Adipocyte (in vitro differentiated cells): ENCODE data around the gene KRT3.

ENCODE experiments used
- DNase-seq: peaks from one replicate; pipeline ENCODE4 v3.0.0-alpha.2; 2015; ENCODE audit warnings: low read depth
- H3K27me3 ChIP-seq: replicated peaks from 2 replicates; pipeline ENCODE4 v1.7.0; 2013; ENCODE audit warnings: mild to moderate bottlenecking, low read length, moderate library complexity; ENCODE audit not compliant: control insufficient read depth, insufficient read depth
- H3K36me3 ChIP-seq: 2 replicates; pipeline ENCODE4 v1.7.0; 2013; ENCODE audit warnings: low read length, mild to moderate bottlenecking, moderate library complexity; ENCODE audit not compliant: control insufficient read depth, insufficient read depth, severe bottlenecking
- H3K4me1 ChIP-seq: 2 replicates; pipeline ENCODE4 v1.7.0; 2013; ENCODE audit warnings: mild to moderate bottlenecking, low read length, moderate library complexity; ENCODE audit not compliant: control insufficient read depth, insufficient read depth
- H3K4me3 ChIP-seq: 2 replicates; pipeline ENCODE4 v1.7.0; 2013; ENCODE audit warnings: mild to moderate bottlenecking, low read length, moderate library complexity
- H3K9ac ChIP-seq: 2 replicates; pipeline ENCODE4 v1.7.0; 2013; ENCODE audit warnings: mild to moderate bottlenecking, low read length, moderate library complexity
- H3K9me3 ChIP-seq: 2 replicates; pipeline ENCODE4 v1.7.0; 2013; ENCODE audit warnings: mild to moderate bottlenecking, low read length, moderate library complexity; ENCODE audit not compliant: control insufficient read depth

Gene KRT3

DNA sequence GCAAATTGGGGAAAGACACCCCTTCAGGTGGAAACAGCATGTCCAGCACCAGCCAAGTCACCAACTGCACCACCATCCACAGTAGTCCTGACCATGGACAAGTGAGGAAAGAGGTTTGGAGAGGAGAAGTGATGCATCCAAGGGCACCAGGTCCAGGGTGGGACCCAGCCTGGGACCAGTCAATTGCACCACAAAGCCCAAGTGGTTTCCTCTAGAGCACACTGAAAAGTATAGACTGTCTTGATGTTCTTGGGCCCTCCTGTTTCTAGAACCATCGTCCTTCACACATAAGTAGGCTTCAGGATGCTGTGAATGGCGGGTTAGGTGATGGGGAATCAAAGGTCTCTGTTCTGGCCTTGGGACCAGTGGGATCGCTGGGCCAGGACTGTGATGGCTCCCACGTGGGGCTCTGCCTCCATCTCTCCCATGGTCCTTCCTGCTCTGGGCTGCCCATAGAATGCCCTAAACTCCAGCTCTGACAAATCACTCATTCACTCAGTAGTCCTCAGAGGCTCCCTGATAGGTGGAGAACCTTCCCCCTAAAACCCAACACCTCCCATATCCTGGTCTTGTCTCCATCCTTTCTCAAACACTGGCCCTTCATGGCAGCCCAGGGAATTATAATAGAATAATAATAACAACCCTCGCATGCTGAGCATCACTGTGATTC lies 29.0 kb upstream of the KRT3 start:
- Histone ChIP-seq H3K27me3 (peaks cover 19% of the 10 kb centered on the region), H3K4me1 (peaks cover 27% of the 10 kb centered on the region), H3K9me3 (no peaks in the 10 kb centered on the region), H3K4me3 (no peak overlapping the region), H3K9ac (no peak overlapping the region), H3K36me3 (peaks cover 3% of the 10 kb centered on the region)
- DNase-seq, result no peak

DNA sequence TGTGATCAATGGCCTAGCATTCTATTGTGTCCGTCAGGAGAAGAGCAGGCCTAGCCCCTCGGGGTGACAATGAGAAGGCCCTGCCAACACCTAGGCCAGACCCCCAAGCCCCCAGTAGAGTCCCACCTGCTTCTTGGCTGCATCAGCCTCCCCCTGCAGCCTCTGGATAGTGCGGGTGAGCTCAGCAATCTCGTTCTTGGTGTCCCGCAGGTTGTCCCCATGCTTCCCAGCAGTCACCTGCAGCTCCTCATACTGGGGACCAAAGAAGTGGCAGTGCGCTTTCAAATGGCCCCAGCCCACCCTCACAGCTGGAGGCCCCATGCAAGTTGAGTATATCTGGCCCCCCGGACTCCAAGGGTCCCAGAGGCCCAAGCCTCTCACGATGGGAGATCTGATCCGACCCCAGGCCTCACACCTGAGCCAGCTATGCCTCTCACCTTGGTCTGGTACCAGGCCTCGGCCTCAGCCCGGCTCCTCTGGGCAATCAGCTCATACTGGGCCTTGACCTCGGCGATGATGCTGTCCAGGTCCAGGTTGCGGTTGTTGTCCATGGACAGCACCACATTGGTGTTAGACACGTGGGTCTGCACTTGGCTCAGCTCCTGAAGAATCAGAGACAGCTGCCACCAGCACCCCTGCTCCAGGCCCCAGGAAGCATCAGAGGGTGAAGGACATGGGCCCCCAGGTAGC lies 28.0 kb upstream of the KRT3 start:
- Histone ChIP-seq H3K27me3 (peaks cover 22% of the 10 kb centered on the region), H3K4me3 (no peak overlapping the region), H3K36me3 (peaks cover 3% of the 10 kb centered on the region), H3K9ac (no peak overlapping the region), H3K9me3 (no peaks in the 10 kb centered on the region), H3K4me1 (peaks cover 21% of the 10 kb centered on the region)
- DNase-seq, result no peak

DNA sequence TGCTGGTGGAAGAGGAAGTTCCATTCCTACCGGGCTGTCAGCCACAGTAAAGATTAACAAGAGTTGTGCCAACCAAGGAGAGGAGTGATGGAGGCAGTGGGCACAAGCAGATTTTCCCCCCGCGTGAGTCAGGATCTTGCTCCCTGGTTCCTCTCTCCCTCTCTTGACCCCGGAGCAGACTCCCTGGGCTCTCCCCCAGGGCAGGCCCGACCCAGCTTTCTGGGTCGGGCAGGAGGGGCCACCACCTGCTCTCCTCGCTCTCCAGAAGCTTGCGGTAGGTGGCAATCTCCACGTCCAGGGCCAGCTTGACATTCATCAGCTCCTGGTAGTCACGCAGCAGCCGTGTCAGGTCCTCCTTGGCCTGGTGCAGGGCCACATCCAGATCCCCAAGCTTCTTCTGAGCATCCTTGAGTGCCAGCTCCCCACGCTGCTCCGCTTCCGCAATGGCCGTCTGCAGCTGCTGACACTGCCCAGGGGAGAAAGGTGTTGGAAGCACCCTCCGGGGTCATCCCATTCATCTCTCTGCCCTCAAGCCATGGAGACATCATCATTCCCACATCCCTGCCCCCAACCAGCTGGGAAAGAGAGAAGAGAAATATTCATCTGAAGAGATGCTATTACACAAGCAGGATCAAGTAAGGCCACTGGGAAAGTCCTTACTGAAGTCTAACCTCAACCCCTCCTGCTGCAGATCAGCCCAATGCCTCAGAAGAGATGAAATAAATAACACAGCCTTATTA lies 27.0 kb upstream of the KRT3 start:
- H3K9me3 ChIP-seq, result no peaks in the 10 kb centered on the region
- DNase-seq, result no peak
- peaks cover 3% of the 10 kb centered on the region for H3K36me3 ChIP-seq
- H3K9ac ChIP-seq, result no peak overlapping the region
- H3K4me1 ChIP-seq, result peaks cover 12% of the 10 kb centered on the region
- no peak overlapping the region for H3K4me3 ChIP-seq
- peaks cover 27% of the 10 kb centered on the region for H3K27me3 ChIP-seq

DNA sequence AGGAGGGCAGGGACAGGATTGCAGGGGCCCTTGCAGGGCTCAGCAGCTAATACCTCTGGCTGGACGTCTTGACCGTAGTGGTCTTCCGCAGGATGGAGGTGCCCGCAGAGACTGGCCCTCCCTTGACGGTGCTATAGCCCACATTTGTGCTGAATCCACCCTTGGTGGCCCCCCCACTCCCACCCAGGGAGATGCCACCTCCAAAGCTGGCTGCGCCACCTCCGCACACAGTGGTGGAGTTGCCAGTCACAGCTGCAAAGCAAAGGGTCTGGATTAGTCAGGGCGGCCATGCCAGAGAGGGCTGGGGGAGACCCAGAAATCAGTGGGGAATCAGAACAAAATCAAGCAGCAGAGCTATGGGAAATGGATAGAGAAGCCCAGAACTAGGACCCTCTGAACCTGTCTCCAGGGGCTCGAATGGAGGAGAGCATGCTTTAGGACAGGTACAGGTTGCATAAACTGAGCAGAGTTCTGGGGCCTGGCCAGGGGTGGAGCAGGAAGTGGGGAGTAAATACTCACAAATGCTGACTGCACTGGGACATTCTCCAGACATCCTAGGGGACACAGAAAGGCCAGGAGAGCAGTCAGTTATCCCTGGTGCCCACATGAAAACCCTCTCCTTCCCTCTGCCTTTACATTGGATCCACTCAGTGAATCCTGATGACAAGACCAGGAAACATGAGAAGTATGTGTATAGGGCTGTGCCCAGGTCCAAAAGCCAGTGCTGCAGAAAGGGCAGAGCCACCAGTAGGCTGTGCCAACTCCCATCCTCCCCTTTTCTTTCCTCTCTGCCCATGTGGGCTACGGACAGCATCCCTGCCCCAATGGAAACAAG lies 26.1 kb upstream of the KRT3 start:
- no peak overlapping the region for H3K9ac ChIP-seq
- H3K9me3 ChIP-seq, result no peaks in the 10 kb centered on the region
- no peak overlapping the region for H3K4me3 ChIP-seq
- peaks cover 7% of the 10 kb centered on the region for H3K4me1 ChIP-seq
- H3K36me3 ChIP-seq, result peaks cover 3% of the 10 kb centered on the region
- DNase-seq, result peak; percentile 30
- H3K27me3 ChIP-seq, result peaks cover 36% of the 10 kb centered on the region

DNA sequence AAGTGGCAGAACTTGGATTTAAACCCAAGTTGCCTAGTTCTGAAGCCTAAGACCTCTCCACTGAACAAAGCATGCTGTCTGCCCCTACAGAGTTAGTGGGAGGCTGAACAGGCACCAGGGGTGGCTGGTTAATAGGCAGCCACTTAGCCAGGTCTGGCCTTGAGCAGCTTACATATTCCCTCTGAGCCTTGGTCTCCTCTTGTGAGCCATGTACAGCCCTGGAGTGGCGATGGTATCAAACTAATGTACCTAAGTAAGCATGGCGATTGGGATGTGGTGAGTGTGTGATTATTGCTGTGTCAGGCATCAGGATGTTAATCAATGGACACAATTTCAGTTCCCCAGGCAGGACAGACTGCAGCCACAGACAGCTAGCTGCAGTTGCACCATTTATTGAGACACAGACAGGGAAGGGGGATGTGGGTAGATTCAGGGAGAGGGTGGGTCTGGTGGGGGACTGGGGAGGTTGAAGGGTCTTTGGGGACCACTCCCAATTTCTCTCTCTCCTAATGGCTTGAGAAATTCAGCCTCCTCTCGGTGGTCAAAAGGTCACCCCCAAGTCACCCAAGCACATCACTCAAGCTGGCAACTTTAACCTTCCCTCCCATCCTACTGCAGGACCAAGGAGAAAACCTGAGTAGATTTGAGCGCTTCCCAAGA lies 25.3 kb upstream of the KRT3 start:
- Histone ChIP-seq H3K9me3 (no peaks in the 10 kb centered on the region), H3K4me3 (no peak overlapping the region), H3K9ac (no peak overlapping the region), H3K4me1 (peaks cover 7% of the 10 kb centered on the region), H3K27me3 (peaks cover 39% of the 10 kb centered on the region), H3K36me3 (peaks cover 3% of the 10 kb centered on the region)
- no peak for DNase-seq

DNA sequence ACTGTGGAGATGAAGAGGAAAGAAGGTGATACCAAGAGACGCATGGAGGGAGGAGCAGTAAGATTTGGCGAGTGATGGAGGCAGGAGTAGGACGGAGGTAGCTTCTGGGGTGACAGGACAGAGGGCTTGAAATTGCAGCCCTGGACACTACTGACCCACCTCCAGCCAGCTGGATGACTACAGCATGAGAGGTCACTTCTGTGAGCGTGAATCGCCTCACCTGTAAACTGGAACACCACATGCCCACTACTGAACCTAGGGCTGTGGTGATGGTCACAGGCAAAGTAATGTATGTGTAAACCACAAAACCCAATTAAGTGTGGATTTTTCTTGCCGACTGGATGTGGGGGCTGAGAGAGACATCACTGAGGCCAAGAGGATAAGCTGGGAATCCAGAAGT lies 24.6 kb upstream of the KRT3 start:
- no peak overlapping the region for H3K9ac ChIP-seq
- peaks cover 3% of the 10 kb centered on the region for H3K36me3 ChIP-seq
- H3K27me3 ChIP-seq, result peaks cover 39% of the 10 kb centered on the region
- H3K9me3 ChIP-seq, result no peaks in the 10 kb centered on the region
- H3K4me3 ChIP-seq, result no peak overlapping the region
- no peak for DNase-seq
- H3K4me1 ChIP-seq, result peaks cover 7% of the 10 kb centered on the region

DNA sequence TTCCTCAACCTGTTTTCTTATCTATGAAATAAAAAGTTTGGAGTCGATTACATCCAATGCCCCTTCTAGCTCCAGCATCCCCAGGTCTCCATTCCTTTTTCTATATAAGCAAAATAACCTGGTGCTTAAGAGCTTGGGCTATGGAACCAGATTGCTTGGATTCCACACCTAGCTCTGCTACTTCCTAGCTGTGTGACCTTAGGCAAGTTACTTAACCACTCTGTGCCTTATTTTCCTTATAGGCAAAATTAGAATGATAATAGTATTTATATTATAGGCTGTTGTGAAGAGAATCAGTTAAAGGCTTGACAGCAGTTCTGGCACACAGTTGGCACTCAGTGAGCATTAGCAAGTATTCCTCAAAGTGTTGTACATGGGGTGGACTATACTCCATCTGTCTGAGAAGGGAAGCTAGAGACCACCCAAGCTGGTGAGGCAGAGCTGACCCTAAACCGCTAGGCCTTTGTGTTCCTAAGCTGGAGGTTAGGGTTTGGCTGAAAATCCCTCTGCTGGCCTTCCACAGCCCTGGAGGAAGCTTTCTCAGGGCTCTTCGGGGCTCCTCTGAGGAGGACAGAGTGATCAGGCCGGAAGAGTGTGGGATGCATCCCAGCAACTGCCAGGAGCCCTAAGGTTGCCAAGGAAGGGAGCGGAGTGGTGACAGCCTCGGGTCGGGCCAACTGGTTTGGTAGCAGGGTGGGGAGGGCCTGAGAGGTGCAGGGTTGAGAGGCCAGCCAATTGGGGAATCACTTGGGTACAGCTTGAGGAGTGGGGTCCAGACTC lies 24.0 kb upstream of the KRT3 start:
- Histone ChIP-seq H3K4me1 (peaks cover 7% of the 10 kb centered on the region), H3K4me3 (no peak overlapping the region), H3K9ac (no peak overlapping the region), H3K27me3 (peaks cover 39% of the 10 kb centered on the region), H3K9me3 (no peaks in the 10 kb centered on the region), H3K36me3 (peaks cover 3% of the 10 kb centered on the region)
- no peak for DNase-seq

DNA sequence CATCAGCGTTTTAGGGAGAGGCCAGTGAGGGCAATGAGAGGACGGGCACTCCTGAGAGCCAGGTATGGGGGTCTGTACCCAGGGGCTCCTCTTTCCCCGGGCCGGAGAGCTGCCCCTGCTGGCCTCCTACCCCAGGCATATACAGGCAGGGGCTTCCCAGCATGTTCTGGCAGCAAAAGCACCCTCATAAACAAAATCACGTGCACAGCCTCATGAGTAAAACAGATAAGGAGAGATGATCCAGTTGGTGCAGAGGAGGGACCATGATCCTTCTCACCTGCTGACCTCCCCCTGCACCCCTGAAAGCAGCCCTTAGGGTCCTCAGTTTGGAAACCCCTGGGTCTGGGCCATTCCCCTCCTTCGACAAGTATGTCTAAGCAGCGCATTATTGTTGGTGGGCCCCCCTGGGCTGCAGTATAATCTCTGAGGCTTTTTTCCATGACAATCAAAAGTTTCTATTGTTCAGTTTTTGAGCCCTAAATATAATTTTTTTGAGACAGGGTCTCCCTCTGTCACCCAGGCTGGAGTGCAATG lies 23.0 kb upstream of the KRT3 start:
- H3K4me1 ChIP-seq, result peaks cover 7% of the 10 kb centered on the region
- peaks cover 39% of the 10 kb centered on the region for H3K27me3 ChIP-seq
- H3K36me3 ChIP-seq, result peaks cover 3% of the 10 kb centered on the region
- no peaks in the 10 kb centered on the region for H3K9me3 ChIP-seq
- H3K9ac ChIP-seq, result no peak overlapping the region
- DNase-seq, result no peak
- H3K4me3 ChIP-seq, result no peak overlapping the region

DNA sequence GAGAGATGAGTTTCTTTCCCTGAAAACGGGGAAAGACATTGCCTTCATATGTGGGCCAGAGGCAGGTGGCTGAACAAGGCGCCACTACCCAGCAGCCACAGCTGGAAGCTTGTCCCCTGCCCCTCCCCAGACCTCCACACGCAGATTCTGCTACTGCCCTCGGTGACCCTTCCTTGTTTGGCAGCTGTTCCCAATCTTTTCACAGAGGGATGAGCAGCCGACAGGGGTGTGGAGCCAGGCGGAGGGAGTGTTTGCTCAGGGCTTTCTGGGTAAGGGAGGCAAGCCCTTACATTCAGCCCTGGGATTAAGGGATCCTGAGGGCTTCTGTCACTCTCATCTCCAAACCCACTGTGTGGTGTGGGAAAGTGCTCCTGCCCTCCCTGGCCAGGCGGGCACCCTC lies 22.5 kb upstream of the KRT3 start:
- Histone ChIP-seq H3K36me3 (peaks cover 3% of the 10 kb centered on the region), H3K27me3 (peaks cover 44% of the 10 kb centered on the region), H3K9me3 (no peaks in the 10 kb centered on the region), H3K4me1 (peaks cover 7% of the 10 kb centered on the region), H3K9ac (no peak overlapping the region), H3K4me3 (no peak overlapping the region)
- no peak for DNase-seq

DNA sequence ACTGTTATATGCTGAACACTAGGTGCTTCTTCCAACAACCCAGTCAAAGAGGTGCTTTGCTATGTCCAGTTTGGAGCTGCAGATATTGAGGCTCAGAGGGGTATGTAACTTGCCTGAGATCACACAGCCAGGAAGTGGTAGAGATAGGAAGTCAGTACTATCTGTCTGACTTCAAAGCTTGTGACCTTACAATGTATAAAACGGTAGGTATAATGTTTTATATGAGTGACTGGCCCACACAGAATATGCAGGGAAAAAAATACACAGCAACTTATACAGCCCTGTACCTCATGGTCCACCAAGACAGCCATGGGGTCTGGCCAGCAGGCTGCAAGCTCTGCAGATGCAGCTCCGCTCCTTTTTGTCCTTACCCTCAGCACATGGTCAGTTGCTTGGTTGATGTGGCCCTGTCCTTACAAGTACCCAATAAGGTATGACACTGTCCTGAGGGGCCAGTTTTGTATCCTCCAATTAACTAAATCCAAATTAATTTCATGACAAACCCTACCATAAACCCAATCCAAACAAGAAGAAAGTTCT lies 21.9 kb upstream of the KRT3 start:
- peaks cover 7% of the 10 kb centered on the region for H3K4me1 ChIP-seq
- DNase-seq, result no peak
- no peaks in the 10 kb centered on the region for H3K9me3 ChIP-seq
- peaks cover 47% of the 10 kb centered on the region for H3K27me3 ChIP-seq
- H3K9ac ChIP-seq, result no peak overlapping the region
- H3K4me3 ChIP-seq, result no peak overlapping the region
- peaks cover 3% of the 10 kb centered on the region for H3K36me3 ChIP-seq
